A204.1 (cell line): ENCODE data around the gene EGLN1.

Experiments used
- FAIRE-seq: peaks from 2 replicates; lab custom pipeline; 2012; peaks lifted over from hg19 to GRCh38; lab: Jason Lieb, UNC

The EGLN1 gene

GRCh38 chr1:231395998-231396390 lies 26.1 kb downstream of the EGLN1 start:
- no peak for FAIRE-seq

- FAIRE-seq: no peak
Measured at GRCh38 chr1:231395076-231395997, 26.8 kb downstream of the EGLN1 start.

GRCh38 chr1:231393668-231394067 lies 28.4 kb downstream of the EGLN1 start:
- FAIRE-seq: no peak

GRCh38 chr1:231392389-231393131 lies 29.5 kb downstream of the EGLN1 start:
- no peak for FAIRE-seq

GRCh38 chr1:231390071-231390470 lies 32.0 kb downstream of the EGLN1 start:
- FAIRE-seq: no peak

- FAIRE-seq: no peak
Measured at GRCh38 chr1:231387770-231388669, 34.1 kb downstream of the EGLN1 start.

GRCh38 chr1:231386466-231386865 lies 35.6 kb downstream of the EGLN1 start:
- FAIRE-seq: no peak

GRCh38 chr1:231385416-231385748 lies 36.7 kb downstream of the EGLN1 start:
- FAIRE-seq: no peak

- FAIRE-seq: no peak
Measured at GRCh38 chr1:231384696-231385415, 37.2 kb downstream of the EGLN1 start.

- no peak for FAIRE-seq
Measured at GRCh38 chr1:231383159-231383860, 38.8 kb downstream of the EGLN1 start.

- no peak for FAIRE-seq
Measured at GRCh38 chr1:231382426-231382825, 39.7 kb downstream of the EGLN1 start.

GRCh38 chr1:231381729-231382128 lies 40.4 kb downstream of the EGLN1 start:
- no peak for FAIRE-seq

- FAIRE-seq: no peak
Measured at GRCh38 chr1:231376875-231377549, 45.1 kb downstream of the EGLN1 start.

GRCh38 chr1:231376101-231376500 lies 46.0 kb downstream of the EGLN1 start:
- no peak for FAIRE-seq

GRCh38 chr1:231374394-231374793 lies 47.7 kb downstream of the EGLN1 start:
- no peak for FAIRE-seq

- FAIRE-seq: no peak
Measured at GRCh38 chr1:231372501-231372900, 49.6 kb downstream of the EGLN1 start.

GRCh38 chr1:231369282-231369681 lies 52.8 kb downstream of the EGLN1 start:
- FAIRE-seq: no peak

GRCh38 chr1:231364192-231364591 lies 57.9 kb downstream of the EGLN1 start:
- FAIRE-seq: no peak

GRCh38 chr1:231363624-231364023 lies 58.5 kb downstream of the EGLN1 start:
- no peak for FAIRE-seq

- FAIRE-seq: no peak
Measured at GRCh38 chr1:231362325-231362724, 59.8 kb downstream of the EGLN1 start.

- FAIRE-seq: no peak
Measured at GRCh38 chr1:231359113-231359512, 63.0 kb downstream of the EGLN1 start.
